ENCODE data around the gene EXT2. TPM values are rescaled to one million over a fixed set of nuclear protein-coding genes. Genes with fewer than 3 reads are reported as not detected.
A peak's percentile ranks its signal among the peaks of the same experiment; 100 is the strongest.

The EXT2 gene
- total and polyA plus RNA-seq, 10 of the 15 experiments (the other 5 are each of a cell fraction or from before 2014, with no cell fraction given) = 3.8 to 31.4 (median 17.9) TPM

GRCh38 chr11:44090539-44090938 is 4.9 kb upstream of the EXT2 start (continued):
- TF ChIP-seq, protein P1, sequence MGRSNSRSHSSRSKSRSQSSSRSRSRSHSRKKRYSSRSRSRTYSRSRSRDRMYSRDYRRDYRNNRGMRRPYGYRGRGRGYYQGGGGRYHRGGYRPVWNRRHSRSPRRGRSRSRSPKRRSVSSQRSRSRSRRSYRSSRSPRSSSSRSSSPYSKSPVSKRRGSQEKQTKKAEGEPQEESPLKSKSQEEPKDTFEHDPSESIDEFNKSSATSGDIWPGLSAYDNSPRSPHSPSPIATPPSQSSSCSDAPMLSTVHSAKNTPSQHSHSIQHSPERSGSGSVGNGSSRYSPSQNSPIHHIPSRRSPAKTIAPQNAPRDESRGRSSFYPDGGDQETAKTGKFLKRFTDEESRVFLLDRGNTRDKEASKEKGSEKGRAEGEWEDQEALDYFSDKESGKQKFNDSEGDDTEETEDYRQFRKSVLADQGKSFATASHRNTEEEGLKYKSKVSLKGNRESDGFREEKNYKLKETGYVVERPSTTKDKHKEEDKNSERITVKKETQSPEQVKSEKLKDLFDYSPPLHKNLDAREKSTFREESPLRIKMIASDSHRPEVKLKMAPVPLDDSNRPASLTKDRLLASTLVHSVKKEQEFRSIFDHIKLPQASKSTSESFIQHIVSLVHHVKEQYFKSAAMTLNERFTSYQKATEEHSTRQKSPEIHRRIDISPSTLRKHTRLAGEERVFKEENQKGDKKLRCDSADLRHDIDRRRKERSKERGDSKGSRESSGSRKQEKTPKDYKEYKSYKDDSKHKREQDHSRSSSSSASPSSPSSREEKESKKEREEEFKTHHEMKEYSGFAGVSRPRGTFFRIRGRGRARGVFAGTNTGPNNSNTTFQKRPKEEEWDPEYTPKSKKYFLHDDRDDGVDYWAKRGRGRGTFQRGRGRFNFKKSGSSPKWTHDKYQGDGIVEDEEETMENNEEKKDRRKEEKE (IDR thresholded peaks at IDR 0.05) = no peak

DNA sequence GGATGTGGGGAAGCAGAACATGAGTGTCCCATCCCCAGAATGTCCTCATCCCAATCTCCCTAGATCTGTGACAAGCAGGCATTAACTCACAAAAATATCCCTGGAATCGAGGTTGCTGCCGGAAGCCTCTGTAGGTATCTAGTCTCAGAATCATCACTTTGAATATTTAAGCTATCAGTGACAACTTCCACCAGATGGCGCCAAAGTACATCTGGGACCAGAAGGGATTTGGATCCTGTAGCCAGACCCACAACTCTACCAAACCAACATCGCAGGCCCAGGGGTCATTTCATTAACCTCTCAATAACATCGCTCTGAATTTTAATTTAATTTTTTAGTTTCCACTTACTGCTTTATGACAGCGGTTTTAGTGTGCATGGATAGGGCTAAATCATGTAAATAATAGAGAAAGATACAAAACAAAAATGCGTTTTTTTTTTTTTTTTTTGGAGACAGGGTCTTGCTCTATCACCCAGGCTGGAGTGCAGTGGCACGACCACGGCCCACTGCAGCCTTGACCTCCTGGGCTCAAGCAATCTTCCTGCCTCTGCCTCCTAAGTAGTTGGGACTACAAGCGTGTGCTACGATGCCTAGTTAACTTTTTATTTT is 1.1 kb upstream of the EXT2 start:
- in situ Hi-C loops (cut with MboI) (loop anchor here (5.0 kb wide), 1 partner anchor 443 kb away; no protein-coding TSS in a partner anchor), intact Hi-C loops (cut with micrococcal nuclease; ENCODE audit: unreplicated experiment) (loop anchor here (1.0 to 10.0 kb wide), 2 partner anchors 444 to 530 kb away; no protein-coding TSS in a partner anchor)
- Histone ChIP-seq H3K4me1 (ENCODE audit: control insufficient read depth, insufficient read depth, low read length) (no peaks in the 10 kb centered on the region; the same call in 1 of the 2 replicates), H3K79me2 (ENCODE audit: control insufficient read depth, insufficient read depth, low read length) (no peaks in the 10 kb centered on the region; the same call in none of the 2 replicates), H3K36me3 (ENCODE audit: control insufficient read depth in 2 of 2, insufficient read depth in 2 of 2, low read length in 1 of 2) (no peaks in the 10 kb centered on the region), H3K4me2 (ENCODE audit: control insufficient read depth, insufficient read depth) (no peak overlapping the region), H3K9ac (ENCODE audit: control insufficient read depth, insufficient read depth, low read length) (no peak overlapping the region), H3K4me3 (no peak overlapping the region), H4K20me1 (ENCODE audit: control insufficient read depth, insufficient read depth) (no peaks in the 10 kb centered on the region), H3K9me3 (replicated peaks; ENCODE audit: control insufficient read depth, insufficient read depth, low read length) (no peaks in the 10 kb centered on the region), H2AFZ (ENCODE audit: control insufficient read depth, low read depth, low read length) (no peak overlapping the region), H3K27ac (ENCODE audit: control insufficient read depth, insufficient read depth) (no peak overlapping the region), H3K27me3 (replicated peaks in 1 of 2; ENCODE audit: control insufficient read depth in 2 of 2, insufficient read depth in 2 of 2, low read length in 1 of 2) (no peaks in the 10 kb centered on the region; a peak in 1 of 4 replicates)
- FAIRE-seq (peak; percentile 57), DNase-seq (ENCODE audit: low read depth, low spot score) (no peak), ATAC-seq (peak; percentile 72)
- ChIA-PET SMC1A (ENCODE audit: uncharacterized antibody, unreplicated experiment) (interaction anchor here (0.7 to 4.8 kb wide), 9 partner anchors 8 to 211 kb away, joined by 3 to 36 read pairs (median 4); no protein-coding TSS in a partner anchor), CTCF (interaction anchor here (0.6 to 5.3 kb wide), 36 partner anchors 8 to 765 kb away, joined by 3 to 107 read pairs (median 5); partner anchors contain the start of gene ACCS), POLR2A (interaction anchor here (0.8 to 1.7 kb wide), 2 partner anchors 26 to 472 kb away, joined by 3 read pairs; no protein-coding TSS in a partner anchor), RAD21 (ENCODE audit: unreplicated experiment) (interaction anchor here (0.7 to 1.9 kb wide), 6 partner anchors 10 to 440 kb away, joined by 3 to 5 read pairs (median 4); no protein-coding TSS in a partner anchor)
- WGBS (ENCODE audit: insufficient coverage, insufficient replicate concordance, low lambda C conversion rate, missing lambda C conversion rate) = 18% methylated on average over 11 of the region's 11 CpGs
- BruUV-seq (replicated peaks) = no TSS peak
- TF ChIP-seq BACH1 (IDR thresholded peaks at IDR 0.05; ENCODE audit: borderline replicate concordance) (no peak), CTCF (IDR thresholded peaks at IDR 0.05 in 2 of 3, conservative IDR thresholded peaks at IDR 0.05 in 1 of 3; ENCODE audit: control insufficient read depth in 2 of 3, extremely low read depth in 1 of 3, insufficient read depth in 1 of 3, low read depth in 3 of 3, low read length in 3 of 3) (peak; percentile 80), RAD21 (IDR thresholded peaks at IDR 0.05; ENCODE audit: insufficient read depth, low read depth, low read length) (peak; percentile 67), SMC3 (IDR thresholded peaks at IDR 0.05; ENCODE audit: borderline replicate concordance, low read length) (peak; percentile 48; the same call in 1 of the 2 replicates), POU2F2 (IDR thresholded peaks at IDR 0.05; ENCODE audit: borderline replicate concordance, low read depth, low read length) (0 out of 3 replicates have a peak, but pooled peaks have one; percentile 47)
- TF ChIP-seq, protein P2, sequence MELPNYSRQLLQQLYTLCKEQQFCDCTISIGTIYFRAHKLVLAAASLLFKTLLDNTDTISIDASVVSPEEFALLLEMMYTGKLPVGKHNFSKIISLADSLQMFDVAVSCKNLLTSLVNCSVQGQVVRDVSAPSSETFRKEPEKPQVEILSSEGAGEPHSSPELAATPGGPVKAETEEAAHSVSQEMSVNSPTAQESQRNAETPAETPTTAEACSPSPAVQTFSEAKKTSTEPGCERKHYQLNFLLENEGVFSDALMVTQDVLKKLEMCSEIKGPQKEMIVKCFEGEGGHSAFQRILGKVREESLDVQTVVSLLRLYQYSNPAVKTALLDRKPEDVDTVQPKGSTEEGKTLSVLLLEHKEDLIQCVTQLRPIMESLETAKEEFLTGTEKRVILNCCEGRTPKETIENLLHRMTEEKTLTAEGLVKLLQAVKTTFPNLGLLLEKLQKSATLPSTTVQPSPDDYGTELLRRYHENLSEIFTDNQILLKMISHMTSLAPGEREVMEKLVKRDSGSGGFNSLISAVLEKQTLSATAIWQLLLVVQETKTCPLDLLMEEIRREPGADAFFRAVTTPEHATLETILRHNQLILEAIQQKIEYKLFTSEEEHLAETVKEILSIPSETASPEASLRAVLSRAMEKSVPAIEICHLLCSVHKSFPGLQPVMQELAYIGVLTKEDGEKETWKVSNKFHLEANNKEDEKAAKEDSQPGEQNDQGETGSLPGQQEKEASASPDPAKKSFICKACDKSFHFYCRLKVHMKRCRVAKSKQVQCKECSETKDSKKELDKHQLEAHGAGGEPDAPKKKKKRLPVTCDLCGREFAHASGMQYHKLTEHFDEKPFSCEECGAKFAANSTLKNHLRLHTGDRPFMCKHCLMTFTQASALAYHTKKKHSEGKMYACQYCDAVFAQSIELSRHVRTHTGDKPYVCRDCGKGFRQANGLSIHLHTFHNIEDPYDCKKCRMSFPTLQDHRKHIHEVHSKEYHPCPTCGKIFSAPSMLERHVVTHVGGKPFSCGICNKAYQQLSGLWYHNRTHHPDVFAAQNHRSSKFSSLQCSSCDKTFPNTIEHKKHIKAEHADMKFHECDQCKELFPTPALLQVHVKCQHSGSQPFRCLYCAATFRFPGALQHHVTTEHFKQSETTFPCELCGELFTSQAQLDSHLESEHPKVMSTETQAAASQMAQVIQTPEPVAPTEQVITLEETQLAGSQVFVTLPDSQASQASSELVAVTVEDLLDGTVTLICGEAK (IDR thresholded peaks at IDR 0.05; ENCODE audit: borderline replicate concordance) = no peak

All from GM12878 (cell line).